HepG2 (cell line): ENCODE data around the gene ACAA2. TPM values are rescaled to one million over a fixed set of nuclear protein-coding genes. Genes with fewer than 3 reads are reported as not detected.

ENCODE experiments used
- AHR ChIP-seq: IDR thresholded peaks from 2 replicates; pipeline ENCODE4 v1.6.1; 2018; ENCODE audit warnings: missing genetic modification reagents, missing compliant biosample characterization
- BORCS8-MEF2B ChIP-seq: sonication (generic); formaldehyde crosslinking; IDR thresholded peaks from 2 replicates; pipeline ENCODE4 v1.8.0; 2022; ENCODE audit warnings: mild to moderate bottlenecking, missing genetic modification reagents
- CEBPB ChIP-seq: IDR thresholded peaks from 2 replicates; pipeline ENCODE4 v1.6.1; 2011; ENCODE audit warnings: low read depth, low read length, improper control_type of control experiment, borderline replicate concordance
- JUNB ChIP-seq: sonication (generic); formaldehyde crosslinking; IDR thresholded peaks from 2 replicates; pipeline ENCODE4 v1.8.0; 2022; ENCODE audit warnings: missing genetic modification reagents, mild to moderate bottlenecking, borderline replicate concordance
- MIXL1 ChIP-seq: IDR thresholded peaks from 2 replicates; pipeline ENCODE4 v1.6.1; 2016
- PAX8 ChIP-seq: sonication (generic); formaldehyde crosslinking; IDR thresholded peaks from 2 replicates; pipeline ENCODE4 v1.8.0; 2022; ENCODE audit warnings: mild to moderate bottlenecking, missing genetic modification reagents, borderline replicate concordance
- PPARG ChIP-seq: conservative IDR thresholded peaks from 2 replicates; pipeline ENCODE4 v1.6.1; 2016; ENCODE audit warnings: missing biosample characterization, missing genetic modification reagents
- RFXANK ChIP-seq: IDR thresholded peaks from 2 replicates; pipeline ENCODE4 v1.6.1; 2016
- TAF1 ChIP-seq: sonication (generic); formaldehyde crosslinking; IDR thresholded peaks from 2 replicates; pipeline ENCODE4 v1.4.0; 2020; ENCODE audit warnings: missing genetic modification reagents
- TBX3 ChIP-seq: fragments of 450-650 bp; IDR thresholded peaks from 2 replicates; pipeline ENCODE4 v1.6.1; 2017; ENCODE audit warnings: antibody characterized with exemption, mild to moderate bottlenecking, inconsistent platforms, borderline replicate concordance
- XRCC5 ChIP-seq: fragments of 200-400 bp; formaldehyde crosslinking; optimal IDR thresholded peaks from 2 replicates; pipeline ENCODE3; 2017; ENCODE audit warnings: mild to moderate bottlenecking, low read length
- ZMYM2 ChIP-seq: sonication (generic); formaldehyde crosslinking; IDR thresholded peaks from 2 replicates; pipeline ENCODE4 v1.8.0; 2022; ENCODE audit warnings: mild to moderate bottlenecking, missing genetic modification reagents
- ZMYM4 ChIP-seq: sonication (generic); formaldehyde crosslinking; IDR thresholded peaks from 2 replicates; pipeline ENCODE4 v1.8.1; 2023; ENCODE audit warnings: mild to moderate bottlenecking, missing genetic modification reagents
- ZNF138 ChIP-seq: sonication (generic); formaldehyde crosslinking; IDR thresholded peaks from 2 replicates; pipeline ENCODE4 v1.5.0; 2020; ENCODE audit warnings: mild to moderate bottlenecking, low read depth, missing genetic modification reagents
- ZNF383 ChIP-seq: sonication (generic); formaldehyde crosslinking; IDR thresholded peaks from 2 replicates; pipeline ENCODE4 v1.4.0; 2020; ENCODE audit warnings: missing genetic modification reagents, mild to moderate bottlenecking, borderline replicate concordance
- ZNF546 ChIP-seq: sonication (generic); formaldehyde crosslinking; conservative IDR thresholded peaks from 2 replicates; pipeline ENCODE4 v1.8.1; 2023; ENCODE audit warnings: mild to moderate bottlenecking, missing genetic modification reagents
- ZNF777 ChIP-seq: sonication (generic); formaldehyde crosslinking; IDR thresholded peaks from 2 replicates; pipeline ENCODE4 v1.4.0; 2020; ENCODE audit warnings: missing genetic modification reagents
- polyA plus RNA-seq, 8 experiments: library from polyadenylated mRNA; depleted of rRNA in 3 of 8; stranded (reverse) in 7 of 8; unstranded in 1 of 8; fragments of >200 nt; fragmentation: Illumina TruSeq in 4 of 8; extraction: Trizol in 4 of 8; gene quantifications; 2 replicates each; pipeline versions ENCODE4 v1.2.1 to v1.2.3, GENCODE V29; 2011 to 2016; ENCODE audit warnings: low read depth in 4 of 8, missing spikeins in 1 of 8, mixed read lengths in 1 of 8; ENCODE audit not compliant: insufficient read depth in 1 of 8
- total RNA-seq, 5 experiments: library from RNA; depleted of rRNA; stranded (reverse); fragments of >200 nt; fragmentation: Illumina TruSeq; extraction: Trizol; gene quantifications; 2 replicates each; pipeline ENCODE4 v1.2.3, GENCODE V29; 2016; ENCODE audit warnings: low read depth in 1 of 5
- TF ChIP-seq, protein P1 (sequence below): IDR thresholded peaks from 2 replicates; pipeline ENCODE4 v1.6.1; 2016
- TF ChIP-seq, protein P2 (sequence below): sonication (generic); formaldehyde crosslinking; IDR thresholded peaks from 2 replicates; pipeline ENCODE4 v1.5.0; 2020; ENCODE audit warnings: mild to moderate bottlenecking, missing genetic modification reagents
- TF ChIP-seq, protein P3 (sequence below): sonication (generic); formaldehyde crosslinking; IDR thresholded peaks from 2 replicates; pipeline ENCODE4 v1.9.0; 2022; ENCODE audit warnings: missing genetic modification reagents, mild to moderate bottlenecking, borderline replicate concordance
- TF ChIP-seq, protein P4 (sequence below), 2 experiments: sonication (generic) in 1 of 2; formaldehyde crosslinking in 1 of 2; IDR thresholded peaks; 2 replicates each; pipeline versions ENCODE4 v1.4.0 to v1.6.1; 2016 to 2020; ENCODE audit warnings: borderline replicate concordance in 1 of 2, low read depth in 1 of 2, mild to moderate bottlenecking in 1 of 2, missing genetic modification reagents in 1 of 2

Gene ACAA2
- total and polyA plus RNA-seq, 2 of the 13 experiments (the other 11 are each of a cell fraction or from before 2014, with no cell fraction given) = 51.6 to 182 TPM

DNA sequence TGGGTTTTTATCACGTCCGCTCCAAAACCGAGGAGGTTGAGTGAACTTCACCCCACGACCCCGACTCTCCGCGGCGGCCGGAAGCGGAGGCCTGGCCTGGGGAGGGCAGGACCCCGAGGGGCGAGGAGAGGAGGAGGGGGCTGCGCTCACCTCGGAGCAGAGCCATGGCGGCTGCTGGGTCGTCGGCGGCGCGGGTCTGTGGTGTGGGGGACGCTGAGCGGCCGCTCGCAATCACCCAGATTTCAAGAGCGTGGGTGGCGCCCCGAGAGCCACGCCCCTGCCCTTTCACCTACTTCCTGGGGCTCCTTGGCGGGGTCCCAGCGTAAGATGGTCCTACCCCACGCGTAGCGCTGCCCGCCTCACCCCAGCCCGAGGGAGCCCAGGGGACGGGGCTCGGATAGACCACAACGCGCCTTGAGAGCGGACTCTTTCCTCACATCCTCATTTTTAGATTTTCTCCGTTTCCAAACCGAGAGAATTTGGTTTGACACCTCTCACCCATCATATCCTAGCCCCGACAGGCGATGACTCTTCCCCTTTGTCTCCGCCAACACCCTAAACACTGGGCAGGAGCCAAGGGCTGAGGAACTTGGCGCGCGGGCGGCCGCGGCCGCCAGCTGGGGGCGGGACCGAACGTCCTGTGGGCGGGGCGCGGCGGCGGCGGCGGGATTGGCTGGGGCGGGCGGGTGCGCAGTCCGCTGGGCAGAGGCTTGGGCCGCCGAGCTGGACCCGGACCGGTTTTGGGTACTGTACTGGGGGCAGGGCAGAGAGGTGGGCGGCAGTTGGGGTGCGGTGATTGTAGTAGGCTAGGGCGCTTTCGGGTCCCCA, at the start of gene ACAA2 (continued):
- TF ChIP-seq JUNB (CRISPR knock-in tag) (no peak; the same call in 1 of the 2 replicates), ZMYM2 (CRISPR knock-in tag) (no peak), ZNF777 (CRISPR knock-in tag) (peak; percentile 78), ZMYM4 (CRISPR knock-in tag) (no peak), ZNF138 (CRISPR knock-in tag) (0 out of 2 replicates have a peak, but pooled peaks have one; percentile 72), ZNF546 (CRISPR knock-in tag) (0 out of 2 replicates have a peak, but pooled peaks have one; percentile 53), TBX3 (no peak), PPARG (CRISPR knock-in tag) (peak; percentile 98), CEBPB (no peak), XRCC5 (peak; percentile 57), TAF1 (peak; percentile 71), MIXL1 (CRISPR knock-in tag) (no peak), AHR (CRISPR knock-in tag) (no peak), RFXANK (CRISPR knock-in tag) (no peak), PAX8 (CRISPR knock-in tag) (no peak), ZNF383 (no peak), BORCS8-MEF2B (CRISPR knock-in tag) (no peak)
- TF ChIP-seq, protein P1, sequence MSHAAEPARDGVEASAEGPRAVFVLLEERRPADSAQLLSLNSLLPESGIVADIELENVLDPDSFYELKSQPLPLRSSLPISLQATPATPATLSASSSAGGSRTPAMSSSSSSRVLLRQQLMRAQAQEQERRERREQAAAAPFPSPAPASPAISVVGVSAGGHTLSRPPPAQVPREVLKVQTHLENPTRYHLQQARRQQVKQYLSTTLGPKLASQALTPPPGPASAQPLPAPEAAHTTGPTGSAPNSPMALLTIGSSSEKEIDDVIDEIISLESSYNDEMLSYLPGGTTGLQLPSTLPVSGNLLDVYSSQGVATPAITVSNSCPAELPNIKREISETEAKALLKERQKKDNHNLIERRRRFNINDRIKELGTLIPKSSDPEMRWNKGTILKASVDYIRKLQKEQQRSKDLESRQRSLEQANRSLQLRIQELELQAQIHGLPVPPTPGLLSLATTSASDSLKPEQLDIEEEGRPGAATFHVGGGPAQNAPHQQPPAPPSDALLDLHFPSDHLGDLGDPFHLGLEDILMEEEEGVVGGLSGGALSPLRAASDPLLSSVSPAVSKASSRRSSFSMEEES = 0 out of 2 replicates have a peak, but pooled peaks have one; percentile 0
- TF ChIP-seq, protein P2, sequence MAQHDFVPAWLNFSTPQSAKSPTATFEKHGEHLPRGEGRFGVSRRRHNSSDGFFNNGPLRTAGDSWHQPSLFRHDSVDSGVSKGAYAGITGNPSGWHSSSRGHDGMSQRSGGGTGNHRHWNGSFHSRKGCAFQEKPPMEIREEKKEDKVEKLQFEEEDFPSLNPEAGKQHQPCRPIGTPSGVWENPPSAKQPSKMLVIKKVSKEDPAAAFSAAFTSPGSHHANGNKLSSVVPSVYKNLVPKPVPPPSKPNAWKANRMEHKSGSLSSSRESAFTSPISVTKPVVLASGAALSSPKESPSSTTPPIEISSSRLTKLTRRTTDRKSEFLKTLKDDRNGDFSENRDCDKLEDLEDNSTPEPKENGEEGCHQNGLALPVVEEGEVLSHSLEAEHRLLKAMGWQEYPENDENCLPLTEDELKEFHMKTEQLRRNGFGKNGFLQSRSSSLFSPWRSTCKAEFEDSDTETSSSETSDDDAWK = no peak
- TF ChIP-seq, protein P3, sequence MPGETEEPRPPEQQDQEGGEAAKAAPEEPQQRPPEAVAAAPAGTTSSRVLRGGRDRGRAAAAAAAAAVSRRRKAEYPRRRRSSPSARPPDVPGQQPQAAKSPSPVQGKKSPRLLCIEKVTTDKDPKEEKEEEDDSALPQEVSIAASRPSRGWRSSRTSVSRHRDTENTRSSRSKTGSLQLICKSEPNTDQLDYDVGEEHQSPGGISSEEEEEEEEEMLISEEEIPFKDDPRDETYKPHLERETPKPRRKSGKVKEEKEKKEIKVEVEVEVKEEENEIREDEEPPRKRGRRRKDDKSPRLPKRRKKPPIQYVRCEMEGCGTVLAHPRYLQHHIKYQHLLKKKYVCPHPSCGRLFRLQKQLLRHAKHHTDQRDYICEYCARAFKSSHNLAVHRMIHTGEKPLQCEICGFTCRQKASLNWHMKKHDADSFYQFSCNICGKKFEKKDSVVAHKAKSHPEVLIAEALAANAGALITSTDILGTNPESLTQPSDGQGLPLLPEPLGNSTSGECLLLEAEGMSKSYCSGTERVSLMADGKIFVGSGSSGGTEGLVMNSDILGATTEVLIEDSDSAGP (CRISPR knock-in tag) = peak; percentile 70; the same call in 1 of the 2 replicates
- TF ChIP-seq, protein P4, sequence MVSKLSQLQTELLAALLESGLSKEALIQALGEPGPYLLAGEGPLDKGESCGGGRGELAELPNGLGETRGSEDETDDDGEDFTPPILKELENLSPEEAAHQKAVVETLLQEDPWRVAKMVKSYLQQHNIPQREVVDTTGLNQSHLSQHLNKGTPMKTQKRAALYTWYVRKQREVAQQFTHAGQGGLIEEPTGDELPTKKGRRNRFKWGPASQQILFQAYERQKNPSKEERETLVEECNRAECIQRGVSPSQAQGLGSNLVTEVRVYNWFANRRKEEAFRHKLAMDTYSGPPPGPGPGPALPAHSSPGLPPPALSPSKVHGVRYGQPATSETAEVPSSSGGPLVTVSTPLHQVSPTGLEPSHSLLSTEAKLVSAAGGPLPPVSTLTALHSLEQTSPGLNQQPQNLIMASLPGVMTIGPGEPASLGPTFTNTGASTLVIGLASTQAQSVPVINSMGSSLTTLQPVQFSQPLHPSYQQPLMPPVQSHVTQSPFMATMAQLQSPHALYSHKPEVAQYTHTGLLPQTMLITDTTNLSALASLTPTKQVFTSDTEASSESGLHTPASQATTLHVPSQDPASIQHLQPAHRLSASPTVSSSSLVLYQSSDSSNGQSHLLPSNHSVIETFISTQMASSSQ (IDR thresholded peaks at IDR 0.05; ENCODE audit: low read depth) = no peak
- TF ChIP-seq, protein P4 (CRISPR knock-in tag; IDR thresholded peaks at IDR 0.05; ENCODE audit: borderline replicate concordance) = 0 out of 2 replicates have a peak, but pooled peaks have one; percentile 16
